CD4-positive, alpha-beta T cell treated with Interleukin-10 for 1 hour (primary cell): ENCODE data around the gene C16orf74.

Experiments used
- DNase-seq: peaks from one replicate; pipeline ENCODE4 v3.0.0-alpha.2; 2020

Gene C16orf74

GRCh38 chr16:85689285-85689949, 61.5 kb downstream of the C16orf74 start:
- DNase-seq, result no peak

DNA sequence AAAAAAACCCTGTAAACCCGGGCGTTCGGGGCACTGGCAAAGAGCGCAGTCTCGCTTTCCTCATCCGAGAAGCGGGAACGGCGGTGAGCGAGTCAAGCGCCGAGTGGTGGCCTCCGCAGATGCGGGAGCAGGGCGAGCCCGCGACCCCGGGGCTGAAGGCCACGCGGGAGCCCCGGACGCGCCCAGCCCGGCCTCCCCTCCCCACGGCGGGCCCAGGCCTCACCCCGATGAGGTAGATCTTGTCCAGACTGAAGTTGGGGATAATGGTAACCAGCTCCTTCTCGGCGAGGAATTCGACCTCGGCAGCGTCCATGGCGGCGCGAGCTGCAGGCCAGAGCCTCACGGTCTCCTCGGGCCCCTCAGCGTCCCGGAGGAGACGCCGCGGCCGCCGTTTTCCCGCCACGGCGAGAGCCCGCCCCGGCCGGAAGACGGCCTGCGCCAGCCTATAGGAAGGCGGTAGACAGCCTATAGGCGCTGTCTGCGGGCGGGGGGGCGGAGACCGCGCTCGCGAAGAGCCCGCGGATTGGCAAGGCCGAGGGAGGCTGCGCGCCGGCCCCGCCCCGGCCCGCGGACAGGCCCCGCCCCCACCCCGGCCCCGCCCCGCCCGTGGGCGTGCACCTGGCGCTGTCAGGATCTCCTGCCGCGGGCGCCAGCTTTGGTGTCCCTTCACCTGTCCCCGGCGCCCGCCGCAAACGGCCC, 62.2 kb downstream of the C16orf74 start, which contains the start of gene GINS2:
TSS of gene GINS2 (minus strand) at position 369 of the 699 bp plus-strand sequence. CDS start at position 313, 56 bp downstream.
- peak; percentile 93 for DNase-seq

DNA sequence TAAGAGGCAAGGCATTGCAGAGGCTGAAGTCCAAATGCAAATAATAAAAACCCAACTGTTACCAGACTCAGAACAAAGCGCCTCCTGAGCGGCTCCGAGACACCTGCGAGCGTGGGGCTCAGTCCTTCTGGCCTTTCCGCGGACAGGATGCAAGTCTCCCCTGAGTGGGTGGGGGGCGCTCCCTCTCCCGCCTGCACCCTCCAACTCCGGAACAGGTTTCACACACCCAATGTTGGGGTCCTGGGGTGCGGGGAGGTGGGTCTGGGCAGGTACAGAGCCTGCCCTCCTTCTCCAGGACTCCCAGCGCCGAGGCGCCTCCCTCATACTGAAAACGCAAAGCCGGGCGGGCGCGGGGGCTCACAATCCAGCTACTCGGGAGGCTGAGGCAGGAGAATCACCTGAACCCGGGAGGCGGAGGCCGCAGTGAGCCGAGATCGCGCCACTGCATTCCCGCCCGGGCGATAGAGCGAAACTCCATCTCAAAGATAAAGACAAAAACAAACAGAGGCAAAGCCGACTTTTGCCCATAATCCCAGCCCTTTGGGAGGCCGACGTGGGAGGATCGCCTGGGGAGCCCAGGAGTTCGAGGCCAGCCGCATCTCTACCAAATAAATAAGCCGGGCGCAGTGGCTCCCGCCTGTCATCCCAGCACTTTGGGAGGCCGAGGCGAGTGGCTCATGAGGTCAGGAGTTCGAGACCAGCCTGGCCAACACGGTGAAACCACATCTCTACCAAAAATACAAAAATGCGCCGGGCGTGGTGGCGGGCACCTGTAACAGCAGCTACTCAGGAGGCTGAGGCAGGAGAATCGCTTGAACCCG, 63.0 kb downstream of the C16orf74 start:
- DNase-seq, result peak; percentile 4

DNA sequence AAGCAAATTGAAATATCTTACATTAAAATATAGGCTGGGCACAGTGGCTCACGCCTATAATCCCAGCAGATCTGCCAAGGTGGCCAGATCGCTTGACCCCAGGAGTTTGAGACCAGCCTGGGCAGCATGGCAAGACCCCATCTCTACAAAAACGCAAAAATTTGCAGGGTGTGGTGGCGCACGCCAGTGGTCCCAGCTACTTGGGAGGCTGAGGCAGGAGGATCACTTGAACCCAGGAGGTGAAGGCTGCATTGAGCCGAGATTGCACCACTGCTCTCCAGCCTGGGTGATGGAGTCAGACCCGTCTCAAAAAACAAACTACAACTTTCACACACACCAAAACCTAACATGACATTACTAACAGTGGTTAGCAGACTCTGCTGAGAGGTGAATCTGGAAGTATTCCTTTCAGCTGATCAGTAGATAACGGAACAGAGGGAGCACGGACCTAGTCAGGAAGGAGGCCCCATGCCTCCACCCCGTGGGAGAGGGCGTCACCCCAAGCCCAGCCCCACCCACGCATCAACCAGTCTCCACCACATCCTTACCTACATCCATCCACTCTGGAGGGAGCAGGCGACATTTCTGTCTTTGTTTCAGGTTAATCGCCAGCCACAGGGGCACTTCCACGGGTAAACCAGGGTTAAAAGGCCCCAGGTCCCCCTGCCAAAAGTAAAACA, 63.8 kb downstream of the C16orf74 start:
- DNase-seq, result peak; percentile 6

- no peak for DNase-seq
These were observed 65.6 kb downstream of the C16orf74 start for GRCh38 chr16:85685251-85685650.

DNA sequence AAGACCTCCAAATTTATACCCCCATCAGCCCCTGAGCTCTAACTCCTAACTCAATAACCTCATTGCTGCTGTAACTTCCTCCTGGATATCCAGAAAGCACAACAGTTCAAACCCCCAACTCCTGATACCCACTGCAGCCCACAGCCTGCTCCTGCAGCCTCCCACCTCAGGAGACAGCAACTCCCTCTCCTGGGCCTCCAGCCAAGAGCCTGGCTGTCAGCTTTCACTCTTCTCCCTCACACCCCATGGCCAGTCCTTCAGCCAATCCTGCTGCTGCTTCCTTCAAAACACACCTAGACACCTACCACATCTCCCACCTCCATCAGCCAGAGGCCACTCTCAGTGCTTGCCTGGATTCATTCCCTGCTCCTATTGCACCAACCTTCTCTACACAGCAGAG, 67.5 kb downstream of the C16orf74 start:
- DNase-seq, result no peak

GRCh38 chr16:85682516-85682915, 68.4 kb downstream of the C16orf74 start:
- DNase-seq, result no peak

- DNase-seq, result no peak
These were observed 69.6 kb downstream of the C16orf74 start for GRCh38 chr16:85681255-85681654.

- no peak for DNase-seq
These were observed 70.4 kb downstream of the C16orf74 start for GRCh38 chr16:85680352-85680944.

DNA sequence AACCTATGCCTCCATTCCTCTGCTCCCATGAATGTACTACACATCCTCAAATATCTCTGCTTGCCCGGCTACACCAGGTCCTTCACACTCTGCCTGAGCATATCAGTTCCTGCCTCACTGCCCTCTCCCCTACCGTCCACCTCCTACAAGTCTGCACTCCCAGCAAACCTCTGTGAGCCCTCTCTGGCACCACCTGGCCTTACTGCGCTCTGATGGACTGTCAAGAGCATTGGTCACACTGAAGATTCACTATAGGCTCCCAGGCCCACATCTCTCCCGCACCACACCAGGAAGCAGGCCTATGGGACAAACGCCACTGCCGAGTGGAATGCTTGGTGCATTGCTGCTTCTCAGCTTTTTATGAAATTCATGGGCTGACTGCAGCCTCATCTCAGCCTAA, 71.0 kb downstream of the C16orf74 start:
- no peak for DNase-seq

DNA sequence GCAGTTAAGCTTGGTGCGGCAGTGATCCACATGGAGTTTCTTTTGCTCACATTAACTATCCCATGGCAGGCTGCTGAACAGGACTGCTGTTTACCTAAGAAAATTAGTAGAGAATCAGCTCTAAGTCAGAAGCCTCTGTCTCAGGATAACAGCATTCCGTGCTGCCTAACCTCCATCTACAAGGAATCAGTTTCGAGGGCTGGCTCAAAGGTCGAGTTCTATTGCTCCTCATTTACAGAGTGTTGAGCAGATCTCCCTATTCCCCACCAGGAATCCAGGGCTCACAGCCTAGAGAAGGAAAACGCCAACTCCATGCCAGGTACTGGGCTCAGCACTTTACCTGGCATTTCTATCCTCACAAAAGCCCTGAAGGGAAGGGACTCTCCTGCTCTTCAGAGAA, 72.1 kb downstream of the C16orf74 start:
- no peak for DNase-seq

GRCh38 chr16:85678016-85678415, 72.9 kb downstream of the C16orf74 start:
- DNase-seq, result no peak

- no peak for DNase-seq
These were observed 73.4 kb downstream of the C16orf74 start for GRCh38 chr16:85677383-85677967.

- no peak for DNase-seq
These were observed 74.4 kb downstream of the C16orf74 start for GRCh38 chr16:85676466-85676865.

- DNase-seq, result no peak
These were observed 75.5 kb downstream of the C16orf74 start for GRCh38 chr16:85675251-85675874.

DNA sequence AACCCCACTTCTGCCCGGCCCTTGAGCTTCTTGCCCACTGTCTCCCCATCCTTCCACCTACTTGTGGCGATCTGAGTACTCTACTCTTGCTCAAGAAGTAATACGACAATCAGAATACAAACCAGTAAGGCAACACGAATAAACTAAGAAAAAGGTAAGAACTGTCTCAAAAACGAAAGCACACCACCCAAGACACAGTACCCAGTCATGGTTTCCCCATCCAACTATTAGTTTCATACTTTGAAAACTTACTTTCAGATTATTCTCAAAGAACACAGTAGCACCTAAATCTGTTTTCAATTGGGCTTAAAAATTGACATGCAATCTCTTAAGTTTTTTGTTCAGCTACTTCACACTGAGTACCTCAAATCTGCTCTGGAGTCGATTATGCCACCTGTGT, 76.1 kb downstream of the C16orf74 start:
- no peak for DNase-seq

DNA sequence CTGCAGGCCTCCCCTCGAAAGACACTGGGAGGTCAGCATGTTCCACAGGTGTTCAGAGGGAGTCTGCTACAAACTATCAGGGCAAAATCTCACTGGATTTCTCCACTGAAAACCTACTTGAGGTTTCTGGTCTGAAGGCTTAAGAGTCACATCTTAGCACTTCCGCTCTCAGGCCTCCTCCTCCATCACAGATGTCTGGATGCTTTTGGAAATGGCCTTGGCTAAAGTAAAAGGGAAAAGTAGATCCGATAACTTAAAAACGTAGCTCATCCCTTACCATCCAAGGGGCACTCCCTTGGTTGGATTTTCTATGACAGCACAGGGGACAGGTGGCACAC, 76.5 kb downstream of the C16orf74 start:
- DNase-seq, result no peak

GRCh38 chr16:85673529-85674417, 77.1 kb downstream of the C16orf74 start:
- DNase-seq, result no peak

DNA sequence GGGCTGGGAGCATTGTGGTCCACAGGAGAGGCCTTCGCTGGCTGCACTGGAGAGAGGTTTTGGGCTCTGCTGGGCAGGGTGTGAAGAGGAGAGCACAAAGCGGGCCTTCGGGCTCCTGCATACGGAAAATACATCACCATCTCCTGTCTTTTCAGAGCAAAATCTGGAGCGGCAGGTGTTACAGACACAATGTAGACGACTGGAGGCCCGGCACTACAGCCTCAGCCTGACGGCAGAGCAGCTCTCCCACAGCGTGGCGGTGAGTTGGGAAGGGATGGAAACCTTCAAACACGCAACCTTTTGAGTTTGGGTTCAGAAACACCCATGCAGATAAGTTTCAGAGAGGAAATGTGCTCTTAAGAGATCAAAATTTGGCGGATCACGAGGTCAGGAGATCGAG, 80.1 kb downstream of the C16orf74 start:
- no peak for DNase-seq

DNA sequence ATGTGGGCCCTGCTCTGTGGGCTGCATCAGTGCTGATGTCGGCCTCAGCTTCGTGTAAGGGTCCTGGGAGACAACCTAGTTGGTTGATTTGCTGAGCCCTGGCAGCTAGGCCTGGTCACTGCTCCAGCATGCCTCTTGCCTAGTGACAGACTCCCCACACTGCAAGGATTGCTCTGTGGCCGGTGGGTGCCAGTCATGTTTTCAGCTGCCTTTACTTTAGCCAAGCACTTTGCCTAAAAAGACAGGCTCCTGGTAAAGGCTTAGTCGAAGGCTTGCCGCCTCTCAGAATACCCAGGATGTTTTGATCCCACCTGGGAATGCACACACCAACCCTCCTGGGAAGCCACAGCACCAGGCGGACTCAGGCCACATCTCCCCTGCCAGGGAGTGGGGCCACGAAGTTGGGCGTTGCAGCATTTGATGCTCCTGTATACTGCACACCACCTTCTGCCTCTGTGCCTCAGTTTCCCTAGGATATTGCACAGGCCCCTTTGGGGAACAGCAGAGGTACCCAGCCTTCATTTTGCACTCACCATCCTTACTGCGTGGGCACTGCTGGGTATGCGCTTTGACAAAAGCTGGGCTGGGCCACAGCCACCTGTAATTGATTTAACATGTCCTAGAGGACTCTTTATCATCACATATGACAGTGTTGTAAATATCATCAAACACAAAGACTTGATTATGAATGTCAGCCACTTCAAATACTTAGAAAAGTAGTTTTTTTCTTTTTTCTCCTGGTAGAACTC, 82.0 kb downstream of the C16orf74 start:
- DNase-seq, result no peak
